Posterior vena cava (tissue), 2 donors: ENCODE data around the gene INSL3. TPM values are rescaled to one million over a fixed set of nuclear protein-coding genes. Genes with fewer than 3 reads are reported as not detected.

Experiments used
- DNase-seq: peaks from one replicate; pipeline ENCODE4 v3.0.0-alpha.2; 2020; ENCODE audit warnings: low spot score
- intact Hi-C, 2 donors: fragments of 100-400 bp; cut with DNase I; formaldehyde crosslinking; loops; one replicate each; pipeline versions ENCODE4 v1.14.1 to v1.14.2; 2022 to 2023
- total RNA-seq, 2 donors: library from RNA; stranded (reverse); fragmentation: NEBNext Ultra II Directional; extraction: Animal tissue kit (Norgen Biotek cat#: 25700); gene quantifications; one replicate each; pipeline ENCODE4 v1.2.1, GENCODE V29; 2021
- donor health status: DM: yes; HTN: yes; CAD: no.
- donor health status: DM: yes; HTN: yes; CAD: no.

Gene INSL3
- total RNA-seq, 2 donors from 2014 or later = not detected

- intact Hi-C loops = loop anchor here (5.0 kb wide), 2 partner anchors 65 to 220 kb away; no protein-coding TSS in a partner anchor
- DNase-seq = no peak
Observed at GRCh38 chr19:17772172-17772571, 49.1 kb downstream of the INSL3 start.

GRCh38 chr19:17770613-17771012 is 50.7 kb downstream of the INSL3 start:
- DNase-seq = no peak
- intact Hi-C loops = loop anchor here (5.0 kb wide), 2 partner anchors 63 to 222 kb away; no protein-coding TSS in a partner anchor

- intact Hi-C loops = no loop called here
- DNase-seq = no peak
Observed at GRCh38 chr19:17767559-17767958, 53.8 kb downstream of the INSL3 start.

- DNase-seq = peak; percentile 94
- intact Hi-C loops = no loop called here
Observed at GRCh38 chr19:17766543-17767131, 54.7 kb downstream of the INSL3 start.

Other genes with a start within 250 kb of the INSL3 start
- gene UNC13A, start 133.2 kb downstream of the INSL3 start, total RNA-seq = under 1 TPM; 0.14 to 0.60 TPM
- gene MAP1S, start 102.0 kb downstream of the INSL3 start, total RNA-seq = 10 to 100 TPM; 50.8 to 57.0 TPM
- gene FCHO1, start 70.0 kb downstream of the INSL3 start, total RNA-seq = 1 to 10 TPM; 2.0 to 2.1 TPM
- under 1 TPM in 1 of 2 donors, not detected in 1; 0.28 TPM for gene B3GNT3, start 26.4 kb downstream of the INSL3 start, total RNA-seq
- gene JAK3, start 26.5 kb upstream of the INSL3 start, total RNA-seq = 1 to 10 TPM; 6.6 to 8.8 TPM
- gene RPL18A, start 38.4 kb upstream of the INSL3 start, total RNA-seq = 1,000 to 10,000 TPM; 1,284 to 1,308 TPM
- not detected for gene SLC5A5, start 50.4 kb upstream of the INSL3 start, total RNA-seq
- gene CCDC124, start 111.5 kb upstream of the INSL3 start, total RNA-seq = 10 to 100 TPM; 48.5 to 73.0 TPM
- under 1 TPM in 1 of 2 donors, not detected in 1; 0.33 TPM for gene KCNN1, start 145.6 kb upstream of the INSL3 start, total RNA-seq
- gene ARRDC2, start 186.7 kb upstream of the INSL3 start, total RNA-seq = 10 to 100 TPM; 21.0 to 25.2 TPM